GM19328 (cell line): ENCODE results near the gene INPP5A.
"Not testable (repeated sequence)": the region's sequence is repeated elsewhere in the genome, so short reads cannot be mapped to it uniquely, and the experiment has no call there.

Source experiments
- ATAC-seq: cut with Tn5 transposase; IDR thresholded peaks from one replicate; pipeline ENCODE4 v1.9.1; 2021; ENCODE audit warnings: mild to moderate bottlenecking, moderate library complexity; ENCODE audit not compliant: unreplicated experiment

Gene INPP5A

GRCh38 chr10:132537684-132538001, at the start of gene INPP5A:
Gene INPP5A, plus strand, starts transcription at chr10:132537787. Its CDS starts 310 bp downstream, at chr10:132538097.
- ATAC-seq = no peak

GRCh38 chr10:132488231-132488821, 49.3 kb upstream of the INPP5A start:
- no peak for ATAC-seq

- no peak for ATAC-seq
These were observed 48.4 kb upstream of the INPP5A start for GRCh38 chr10:132489053-132489703.

GRCh38 chr10:132489704-132490534, 47.7 kb upstream of the INPP5A start:
- no peak for ATAC-seq

- not testable (repeated sequence) for ATAC-seq
These were observed 46.1 kb upstream of the INPP5A start for GRCh38 chr10:132491534-132491933.

- ATAC-seq = no peak
These were observed 45.1 kb upstream of the INPP5A start for GRCh38 chr10:132492323-132493025.

GRCh38 chr10:132493246-132493755, 44.3 kb upstream of the INPP5A start:
- no peak for ATAC-seq

GRCh38 chr10:132493756-132494290, 43.8 kb upstream of the INPP5A start:
- ATAC-seq = no peak

- no peak for ATAC-seq
These were observed 42.5 kb upstream of the INPP5A start for GRCh38 chr10:132494866-132495630.

GRCh38 chr10:132496360-132497062, 41.1 kb upstream of the INPP5A start:
- no peak for ATAC-seq

GRCh38 chr10:132497063-132497680, 40.4 kb upstream of the INPP5A start:
- ATAC-seq = no peak

GRCh38 chr10:132497861-132498561, 39.6 kb upstream of the INPP5A start:
- ATAC-seq = no peak

- no peak for ATAC-seq
These were observed 38.8 kb upstream of the INPP5A start for GRCh38 chr10:132498562-132499366.

GRCh38 chr10:132499367-132499685, 38.3 kb upstream of the INPP5A start:
- ATAC-seq = no peak

- no peak for ATAC-seq
These were observed 36.7 kb upstream of the INPP5A start for GRCh38 chr10:132500781-132501415.

- ATAC-seq = no peak
These were observed 34.9 kb upstream of the INPP5A start for GRCh38 chr10:132502544-132503300.
